Stimulated activated naive CD8-positive, alpha-beta T cell treated with anti-CD3 and anti-CD28 coated beads, Interleukin-15, Interleukin-2, amounts not matched to agents 100 ng/mL and 50 ng/mL, for 24 hours (primary cell): ENCODE measurements around the gene GRID1.
"Not testable (repeated sequence)": the region's sequence is repeated elsewhere in the genome, so short reads cannot be mapped to it uniquely, and the experiment has no call there.

Experiments
- H3K27ac Mint-ChIP-seq: one replicate; pipeline ENCODE4 v1.8.0; 2021; ENCODE audit warnings: mild to moderate bottlenecking, mixed read lengths
- H3K27me3 Mint-ChIP-seq: one replicate; pipeline ENCODE4 v1.8.0; 2021; ENCODE audit warnings: mixed read lengths
- H3K36me3 Mint-ChIP-seq: one replicate; pipeline ENCODE4 v1.8.0; 2021; ENCODE audit warnings: low read depth, mixed read lengths
- H3K4me1 Mint-ChIP-seq: one replicate; pipeline ENCODE4 v1.8.0; 2021; ENCODE audit warnings: low read depth, mixed read lengths
- H3K4me3 Mint-ChIP-seq: one replicate; pipeline ENCODE4 v1.8.0; 2021; ENCODE audit warnings: mild to moderate bottlenecking, mixed read lengths
- H3K9me3 Mint-ChIP-seq: one replicate; pipeline ENCODE4 v1.8.0; 2021; ENCODE audit warnings: mixed read lengths

GRID1 gene

DNA sequence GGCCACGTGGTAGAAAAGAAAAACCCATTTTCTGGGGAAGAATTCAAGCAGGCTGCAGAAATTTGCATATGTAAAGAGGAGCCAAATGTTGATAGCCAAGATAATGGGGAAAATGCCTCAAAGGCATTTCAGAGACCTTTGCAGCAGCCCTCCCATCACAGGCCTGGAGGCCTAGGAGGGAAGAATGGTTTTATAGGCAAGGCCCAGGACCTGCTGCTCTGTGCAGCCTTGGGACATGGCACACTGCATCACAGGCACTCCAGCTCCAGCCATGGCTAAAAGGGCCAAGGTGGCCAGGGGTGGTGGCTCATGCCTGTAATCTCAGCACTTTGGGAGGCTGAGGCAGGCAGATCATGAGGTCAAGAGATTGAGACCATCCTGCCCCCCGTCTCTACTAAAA, 128.5 kb downstream of the GRID1 start:
- H3K4me1 Mint-ChIP-seq, H3K9me3 Mint-ChIP-seq, H3K27ac Mint-ChIP-seq, H3K27me3 Mint-ChIP-seq, H3K4me3 Mint-ChIP-seq, H3K36me3 Mint-ChIP-seq: not testable (repeated sequence)

DNA sequence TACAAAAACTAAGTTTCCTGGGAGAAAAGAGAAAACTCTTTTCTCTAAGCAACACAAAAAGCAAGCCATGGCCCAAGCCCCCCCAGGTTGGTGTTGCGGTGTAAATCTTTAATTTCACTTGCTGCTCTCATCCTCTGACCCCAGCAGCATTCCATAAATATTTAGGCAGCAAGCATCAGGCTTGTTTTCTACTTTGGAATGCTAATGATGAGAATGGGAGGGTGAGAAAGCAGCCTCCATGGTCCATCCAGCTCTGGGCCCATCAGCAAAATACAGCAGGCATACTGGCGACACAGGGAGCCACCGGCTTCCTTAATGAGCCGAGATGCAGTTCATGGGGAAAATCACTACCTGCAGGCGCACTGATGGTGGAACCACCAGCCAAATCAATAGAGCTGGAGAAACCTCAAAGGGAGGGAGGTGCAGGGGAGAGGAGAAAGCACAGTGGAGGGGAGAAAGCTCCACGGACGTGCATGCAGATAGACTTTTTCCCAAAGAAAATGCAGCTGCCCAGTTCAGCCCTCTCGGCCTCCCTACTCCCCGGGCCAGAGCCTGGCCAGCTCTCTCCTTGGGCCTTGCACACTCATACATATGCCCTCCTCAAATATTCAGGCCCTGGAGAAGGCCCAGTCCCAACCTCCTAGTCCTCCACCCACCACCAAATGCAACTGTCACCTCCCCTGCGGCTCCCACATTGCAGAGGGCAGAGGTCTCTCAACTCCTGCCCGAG, 131.9 kb downstream of the GRID1 start:
- Mint-ChIP-seq H3K4me3 (no peak overlapping the region), H3K36me3 (no peaks in the 10 kb centered on the region), H3K9me3 (peaks cover 3% of the 10 kb centered on the region), H3K27ac (no peak overlapping the region), H3K4me1 (no peaks in the 10 kb centered on the region), H3K27me3 (no peaks in the 10 kb centered on the region)

DNA sequence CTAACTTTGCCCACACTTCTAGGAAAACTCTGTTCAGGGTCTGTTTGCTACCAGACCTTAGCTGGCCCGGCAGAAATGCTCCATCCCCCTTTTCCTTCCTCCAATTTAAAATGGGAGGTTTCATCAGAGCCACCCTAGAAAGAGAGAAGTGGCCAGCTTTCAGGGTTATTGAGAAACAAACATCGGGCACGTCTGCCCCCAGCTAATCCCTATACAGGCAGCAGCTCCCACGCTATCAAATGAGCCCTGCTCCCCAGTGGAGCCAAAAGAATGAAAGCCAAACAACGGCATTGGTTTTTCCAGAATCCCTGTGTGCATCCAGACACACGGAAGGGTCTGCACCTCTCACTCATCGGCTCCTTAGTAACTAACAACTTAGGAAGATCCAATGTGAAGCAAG, 132.5 kb downstream of the GRID1 start:
- Mint-ChIP-seq H3K36me3 (no peaks in the 10 kb centered on the region), H3K4me1 (no peaks in the 10 kb centered on the region), H3K27me3 (no peaks in the 10 kb centered on the region), H3K4me3 (no peak overlapping the region), H3K9me3 (peaks cover 3% of the 10 kb centered on the region), H3K27ac (no peak overlapping the region)

DNA sequence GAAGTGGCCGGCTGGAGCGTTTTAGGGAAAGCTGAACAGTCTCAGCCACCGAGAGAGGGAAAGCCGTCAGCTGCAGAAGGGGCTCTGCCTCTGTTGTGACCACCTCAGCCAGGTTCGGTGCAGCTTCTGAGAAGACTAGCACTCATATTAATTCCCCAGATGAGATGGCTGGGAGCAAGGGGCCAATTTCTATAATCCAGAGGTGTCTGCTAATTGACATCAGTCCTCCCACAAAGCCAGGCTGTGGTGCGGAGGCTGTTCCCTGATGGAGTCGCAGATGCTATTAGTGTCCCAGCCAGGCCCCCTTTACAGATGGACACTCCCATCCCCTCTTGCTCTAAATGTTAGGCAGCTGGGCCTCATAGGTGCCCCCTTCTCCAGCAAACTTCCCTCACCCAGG, 133.5 kb downstream of the GRID1 start:
- Mint-ChIP-seq H3K9me3 (peaks cover 3% of the 10 kb centered on the region), H3K27ac (no peak overlapping the region), H3K4me1 (no peaks in the 10 kb centered on the region), H3K36me3 (no peaks in the 10 kb centered on the region), H3K27me3 (no peaks in the 10 kb centered on the region), H3K4me3 (no peak overlapping the region)

DNA sequence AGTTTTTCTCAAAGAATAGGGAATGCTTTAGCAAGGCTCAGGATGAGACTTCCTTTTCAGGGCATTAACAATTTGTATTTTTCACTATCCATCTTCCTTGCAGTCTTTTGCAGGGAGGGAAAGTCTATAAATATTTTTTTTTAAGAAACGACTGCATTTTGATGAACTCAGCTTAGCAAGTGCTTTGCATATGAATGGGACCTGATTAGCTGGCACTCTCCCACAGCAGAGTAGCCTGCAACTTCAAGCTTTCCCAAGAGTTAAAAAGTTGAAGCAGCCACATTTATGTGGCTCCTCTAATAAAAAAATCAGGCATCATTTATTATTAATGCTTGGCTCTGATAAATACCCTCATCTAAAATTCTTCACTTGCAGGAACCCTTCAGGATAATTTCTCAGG, 134.0 kb downstream of the GRID1 start:
- Mint-ChIP-seq H3K36me3 (no peaks in the 10 kb centered on the region), H3K27me3 (no peaks in the 10 kb centered on the region), H3K9me3 (peaks cover 3% of the 10 kb centered on the region), H3K4me1 (no peaks in the 10 kb centered on the region), H3K27ac (no peak overlapping the region), H3K4me3 (no peak overlapping the region)

DNA sequence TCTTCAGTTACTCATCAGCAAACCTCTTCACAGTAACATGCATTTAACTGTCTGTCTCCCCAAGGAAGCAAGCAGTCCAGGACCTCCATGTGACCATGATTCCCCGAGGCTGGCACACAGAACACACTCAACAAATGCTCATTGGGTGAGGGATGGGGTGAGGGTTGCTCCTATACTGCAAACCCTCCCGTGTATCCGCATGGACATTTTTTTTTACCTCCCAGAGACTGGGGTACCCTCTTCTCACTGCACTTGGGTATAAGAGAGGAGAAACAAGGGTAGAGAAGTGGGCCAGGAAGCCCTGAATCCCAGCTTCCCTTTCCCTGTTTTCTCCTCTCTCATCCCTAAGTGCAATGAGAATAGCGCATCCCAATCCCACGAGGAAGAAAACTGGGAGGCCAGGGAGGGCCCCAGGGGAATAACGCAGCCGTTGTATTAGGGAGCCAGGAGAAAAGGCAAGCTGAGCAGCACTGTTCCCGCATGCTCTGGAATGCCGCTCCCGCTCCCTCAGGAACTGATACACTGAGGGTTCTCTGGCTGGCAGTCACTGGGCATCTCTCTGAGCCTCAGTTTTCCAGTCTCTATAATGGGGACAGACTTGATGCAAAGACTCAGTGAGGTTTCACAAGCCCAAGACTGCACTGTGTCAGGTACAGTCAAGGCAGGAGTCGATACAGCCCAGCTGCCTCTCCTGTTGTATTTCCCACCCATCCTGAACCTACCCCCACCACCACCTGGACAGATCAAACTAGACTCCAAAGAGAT, 134.6 kb downstream of the GRID1 start:
- no peak overlapping the region for H3K4me3 Mint-ChIP-seq
- H3K27ac Mint-ChIP-seq, result no peak overlapping the region
- no peaks in the 10 kb centered on the region for H3K27me3 Mint-ChIP-seq
- H3K36me3 Mint-ChIP-seq, result no peaks in the 10 kb centered on the region
- H3K9me3 Mint-ChIP-seq, result peaks cover under 1% of the 10 kb centered on the region
- no peaks in the 10 kb centered on the region for H3K4me1 Mint-ChIP-seq

DNA sequence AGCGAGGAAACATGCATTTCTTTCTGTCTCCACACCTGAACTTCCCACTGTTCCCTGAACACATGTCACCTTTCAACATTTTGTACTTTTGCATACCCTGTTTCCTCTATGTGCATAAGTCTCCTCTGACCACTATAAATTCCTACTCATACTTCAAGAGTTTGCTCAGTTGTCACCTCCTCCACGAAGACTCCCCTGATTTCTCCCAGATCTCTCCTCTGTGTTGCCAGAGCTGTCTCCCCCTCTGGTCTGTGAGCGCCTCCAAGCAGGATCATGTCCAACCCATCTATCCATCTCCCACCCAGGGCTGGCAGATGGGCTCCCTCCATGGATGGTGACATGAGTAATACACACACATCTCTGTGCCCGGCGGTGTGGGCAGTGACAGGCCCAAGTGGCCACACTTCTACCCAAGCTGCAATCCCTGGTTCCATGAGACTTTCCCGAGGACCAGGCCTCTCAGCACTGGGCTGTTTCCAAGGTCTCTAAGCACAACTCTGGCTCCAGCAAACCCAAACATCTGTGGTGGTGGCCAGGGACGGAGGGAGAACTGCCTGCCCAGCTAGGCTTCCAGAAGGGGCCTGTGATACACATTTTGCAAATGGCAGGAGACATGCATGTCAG, 135.9 kb downstream of the GRID1 start:
- Mint-ChIP-seq H3K36me3 (no peaks in the 10 kb centered on the region), H3K4me3 (no peak overlapping the region), H3K9me3 (no peaks in the 10 kb centered on the region), H3K27me3 (no peaks in the 10 kb centered on the region), H3K27ac (no peak overlapping the region), H3K4me1 (no peaks in the 10 kb centered on the region)

DNA sequence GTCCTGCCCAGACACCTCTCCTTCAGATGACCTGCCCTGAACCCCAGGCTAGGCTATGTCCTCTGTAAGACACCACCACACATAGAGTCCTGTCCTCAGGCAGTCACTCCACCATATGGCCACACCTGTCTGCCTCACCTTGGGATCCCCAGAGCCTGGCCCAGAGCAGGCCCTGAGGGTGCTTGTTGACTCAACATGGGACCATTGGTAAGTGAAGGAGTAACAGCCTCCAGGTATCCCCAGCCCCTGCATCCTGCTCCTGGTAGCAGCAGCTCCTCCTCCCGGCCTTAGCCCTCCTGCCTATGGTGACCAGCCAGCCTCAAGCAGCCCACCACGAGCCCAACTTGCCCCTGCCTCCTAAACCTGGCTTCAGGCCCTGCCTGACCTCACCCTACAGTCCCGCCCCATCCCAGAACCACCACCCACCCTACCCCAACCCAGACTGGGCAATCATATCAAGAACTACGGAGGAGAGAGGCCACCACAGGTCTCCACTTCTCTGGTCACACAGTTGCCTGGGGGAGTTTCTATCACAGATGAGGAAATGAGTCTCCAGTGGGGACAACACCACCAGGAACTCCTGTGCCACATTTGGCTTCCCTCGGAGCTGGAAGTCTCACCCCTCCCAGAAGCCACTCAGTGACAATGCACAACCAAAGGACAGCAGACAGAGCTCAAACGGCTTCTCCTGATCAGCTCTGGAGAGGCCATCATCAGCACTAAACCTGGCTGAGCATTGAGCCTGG, 136.6 kb downstream of the GRID1 start:
- Mint-ChIP-seq H3K27me3 (no peaks in the 10 kb centered on the region), H3K4me3 (no peak overlapping the region), H3K9me3 (no peaks in the 10 kb centered on the region), H3K4me1 (no peaks in the 10 kb centered on the region), H3K36me3 (no peaks in the 10 kb centered on the region), H3K27ac (no peak overlapping the region)

DNA sequence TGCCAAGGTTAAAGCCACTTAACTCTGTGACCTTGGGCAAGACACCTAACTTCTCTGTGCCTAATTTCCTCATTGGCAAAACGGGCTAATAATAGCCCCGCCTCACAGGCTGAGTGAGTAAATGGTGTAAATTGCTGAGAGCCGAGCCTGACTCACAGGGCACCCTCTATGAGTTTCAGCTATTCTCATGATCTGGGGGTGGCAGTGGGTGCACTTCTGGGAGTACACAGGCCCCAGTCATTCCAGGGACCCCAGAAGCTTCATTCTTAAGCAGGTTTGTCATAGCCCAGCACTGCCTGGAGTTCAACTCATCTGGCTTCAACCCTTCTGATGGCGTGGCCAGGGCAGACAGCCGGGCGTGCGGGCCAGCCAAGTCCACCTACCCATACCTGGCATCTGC, 137.2 kb downstream of the GRID1 start:
- Mint-ChIP-seq H3K4me3 (no peak overlapping the region), H3K27me3 (no peaks in the 10 kb centered on the region), H3K27ac (no peak overlapping the region), H3K4me1 (no peaks in the 10 kb centered on the region), H3K36me3 (no peaks in the 10 kb centered on the region), H3K9me3 (no peaks in the 10 kb centered on the region)

DNA sequence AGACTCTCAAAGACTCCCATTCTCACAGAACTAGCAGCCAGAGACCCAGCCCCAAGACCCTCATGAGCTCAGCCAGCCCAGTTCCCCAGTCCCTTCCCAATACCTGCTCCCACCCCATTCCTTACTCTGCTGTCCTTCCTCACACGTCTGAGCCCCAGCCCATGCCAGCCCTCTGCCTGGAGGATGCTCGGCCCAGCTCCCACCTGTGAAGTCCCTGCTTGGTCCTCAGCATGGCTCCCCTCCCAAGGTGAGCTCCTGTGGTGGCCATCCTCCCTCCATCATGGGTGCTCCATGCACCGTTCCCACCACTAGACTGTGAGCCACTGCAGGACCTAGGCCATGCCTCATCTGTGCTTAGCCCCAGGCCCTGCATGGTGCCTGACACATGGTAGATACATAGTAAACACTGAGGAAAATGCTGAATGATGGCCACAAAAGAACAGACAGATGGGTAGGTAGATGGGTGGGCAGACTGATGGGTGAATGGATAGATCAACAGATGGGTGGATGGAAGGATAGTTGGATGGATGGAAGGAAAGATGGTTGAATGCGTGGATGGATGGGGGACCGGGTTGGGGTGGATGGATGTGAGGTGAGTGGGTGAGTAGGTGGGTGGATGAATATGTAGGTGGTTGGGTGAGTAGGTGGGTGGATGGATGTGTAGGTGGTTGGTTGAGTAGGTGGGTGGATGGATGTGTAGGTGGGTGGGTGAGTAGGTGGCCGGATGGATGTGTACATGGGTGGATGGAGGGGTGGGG, 138.9 kb downstream of the GRID1 start:
- no peak overlapping the region for H3K4me3 Mint-ChIP-seq
- H3K27me3 Mint-ChIP-seq, result no peaks in the 10 kb centered on the region
- H3K36me3 Mint-ChIP-seq, result no peaks in the 10 kb centered on the region
- H3K27ac Mint-ChIP-seq, result no peak overlapping the region
- H3K9me3 Mint-ChIP-seq, result no peaks in the 10 kb centered on the region
- no peaks in the 10 kb centered on the region for H3K4me1 Mint-ChIP-seq

DNA sequence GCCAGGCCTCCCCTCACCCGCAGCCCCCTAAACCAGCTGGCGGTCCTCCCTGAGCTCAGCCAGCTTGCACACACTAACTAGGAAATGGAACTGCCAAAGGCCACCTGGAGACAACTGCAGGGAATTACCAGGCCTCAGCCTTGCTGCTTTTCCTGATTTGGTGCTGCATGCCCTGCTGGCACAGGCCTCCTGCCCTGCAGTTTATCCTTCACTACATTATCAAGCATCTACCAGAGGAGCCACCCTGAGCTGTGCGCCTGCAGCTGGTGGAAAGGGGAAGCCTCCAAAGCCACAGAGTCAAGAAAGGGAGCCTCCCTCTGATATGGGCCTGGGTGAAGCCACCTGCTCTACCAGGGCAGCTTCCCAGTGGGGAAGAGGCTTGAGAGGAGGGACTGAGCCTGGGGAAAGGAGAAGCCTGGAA, 139.8 kb downstream of the GRID1 start:
- H3K4me1 Mint-ChIP-seq, result no peaks in the 10 kb centered on the region
- no peaks in the 10 kb centered on the region for H3K36me3 Mint-ChIP-seq
- H3K9me3 Mint-ChIP-seq, result no peaks in the 10 kb centered on the region
- no peak overlapping the region for H3K27ac Mint-ChIP-seq
- H3K4me3 Mint-ChIP-seq, result no peak overlapping the region
- no peaks in the 10 kb centered on the region for H3K27me3 Mint-ChIP-seq

DNA sequence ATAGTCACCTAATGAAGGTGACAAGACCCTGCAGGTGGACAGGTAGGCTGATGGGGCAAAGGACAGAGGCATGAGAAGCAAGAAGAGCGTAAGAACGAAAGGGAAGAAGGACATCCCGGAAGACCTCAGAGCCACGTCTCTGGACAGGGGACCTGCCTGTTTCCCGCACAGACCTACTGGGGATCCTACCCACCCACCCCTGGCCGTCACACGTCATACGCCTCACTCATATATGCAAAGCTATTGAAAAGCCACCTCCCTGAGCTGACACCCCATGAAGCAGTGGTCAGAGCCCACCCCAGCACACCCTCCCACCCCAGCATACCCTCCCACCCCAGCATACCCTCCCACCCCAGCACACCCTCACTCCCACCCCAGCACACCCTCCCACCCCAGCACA, 140.6 kb downstream of the GRID1 start:
- H3K9me3 Mint-ChIP-seq, result no peaks in the 10 kb centered on the region
- no peak overlapping the region for H3K4me3 Mint-ChIP-seq
- H3K4me1 Mint-ChIP-seq, result no peaks in the 10 kb centered on the region
- H3K27ac Mint-ChIP-seq, result no peak overlapping the region
- no peaks in the 10 kb centered on the region for H3K27me3 Mint-ChIP-seq
- no peaks in the 10 kb centered on the region for H3K36me3 Mint-ChIP-seq

DNA sequence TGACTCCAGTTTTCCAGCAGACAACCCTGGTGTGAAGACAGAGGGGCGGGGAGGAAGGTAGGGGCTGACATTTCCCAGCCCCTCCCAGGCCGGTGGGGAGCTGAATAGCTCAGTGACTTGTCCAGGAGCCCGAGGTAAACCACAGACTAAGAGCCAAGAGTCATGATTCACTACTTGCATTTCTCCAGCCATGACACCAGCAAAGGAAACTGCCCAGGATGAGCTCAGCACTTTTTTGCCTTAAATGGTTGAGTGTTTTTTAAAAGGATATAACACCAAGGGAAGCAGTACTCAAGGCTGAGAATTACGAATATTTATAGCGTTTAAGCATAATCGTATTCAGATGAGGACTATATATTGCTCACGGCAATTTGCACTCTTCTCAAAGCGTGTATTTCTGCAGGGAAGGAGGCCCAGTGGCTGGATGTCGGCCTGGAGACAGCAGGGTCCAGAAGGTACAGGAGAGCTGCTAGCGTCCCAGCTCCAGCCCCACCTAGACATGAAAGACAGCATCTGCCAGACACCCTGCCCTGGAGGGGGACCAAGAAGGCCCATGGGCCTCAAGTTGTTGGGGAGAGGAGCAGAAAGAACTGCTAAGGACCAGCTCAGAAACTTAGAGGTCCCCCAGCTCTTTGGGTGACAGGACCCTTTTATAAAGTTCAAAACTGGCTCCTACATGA, 141.4 kb downstream of the GRID1 start:
- Mint-ChIP-seq H3K27ac (no peak overlapping the region), H3K9me3 (no peaks in the 10 kb centered on the region), H3K27me3 (no peaks in the 10 kb centered on the region), H3K4me3 (no peak overlapping the region), H3K36me3 (no peaks in the 10 kb centered on the region), H3K4me1 (no peaks in the 10 kb centered on the region)
